ENCODE data around the gene FAM135A. TPM values are rescaled to one million over a fixed set of nuclear protein-coding genes. Genes with fewer than 3 reads are reported as not detected.

FAM135A gene
- total RNA-seq, 1 experiment from 2014 or later = 11.2 TPM

DNA sequence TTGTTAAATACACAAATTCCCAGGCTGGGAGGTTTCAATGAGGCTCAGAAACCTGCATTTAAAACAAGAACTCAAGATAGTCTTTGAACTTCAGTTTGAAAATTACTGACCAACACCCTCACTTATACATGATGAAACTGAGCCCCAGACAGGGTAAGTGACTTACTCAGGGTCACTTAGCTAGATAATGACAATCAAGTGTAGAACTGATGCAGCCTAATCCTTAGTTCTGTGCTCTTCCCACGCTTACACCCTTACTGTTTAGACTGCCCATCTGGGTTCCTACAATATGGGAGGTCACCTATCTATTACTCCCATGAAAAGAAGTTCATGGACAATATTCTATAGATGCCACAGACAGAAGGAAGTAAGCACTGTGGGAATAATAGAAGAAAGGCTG is 24.5 kb upstream of the FAM135A start:
- ChIA-PET CTCF (interaction anchor here (1.5 kb wide), 1 partner anchor 17 kb away, joined by 3 read pairs; no protein-coding TSS in a partner anchor), POLR2A (ENCODE audit: low non-redundant PET) (no interaction called here)
- no peaks in the 10 kb centered on the region for H3K9me3 ChIP-seq (ENCODE audit: low read depth, low read length, poor library complexity, severe bottlenecking)
- H3K4me3 ChIP-seq (ENCODE audit: low read depth, low read length, poor library complexity, severe bottlenecking) = no peak overlapping the region
- no peaks in the 10 kb centered on the region for H3K27me3 ChIP-seq (replicated peaks; ENCODE audit: insufficient read depth, low read depth, low read length, poor library complexity)
- no peaks in the 10 kb centered on the region for H3K36me3 ChIP-seq (ENCODE audit: insufficient read depth, low read length, poor library complexity, severe bottlenecking)
- DNase-seq (ENCODE audit: low spot score) = no peak
- TF ChIP-seq EZH2 (IDR thresholded peaks at IDR 0.05; ENCODE audit: borderline replicate concordance, low read depth, low read length, poor library complexity, severe bottlenecking) = no peak
- TF ChIP-seq, protein P1, sequence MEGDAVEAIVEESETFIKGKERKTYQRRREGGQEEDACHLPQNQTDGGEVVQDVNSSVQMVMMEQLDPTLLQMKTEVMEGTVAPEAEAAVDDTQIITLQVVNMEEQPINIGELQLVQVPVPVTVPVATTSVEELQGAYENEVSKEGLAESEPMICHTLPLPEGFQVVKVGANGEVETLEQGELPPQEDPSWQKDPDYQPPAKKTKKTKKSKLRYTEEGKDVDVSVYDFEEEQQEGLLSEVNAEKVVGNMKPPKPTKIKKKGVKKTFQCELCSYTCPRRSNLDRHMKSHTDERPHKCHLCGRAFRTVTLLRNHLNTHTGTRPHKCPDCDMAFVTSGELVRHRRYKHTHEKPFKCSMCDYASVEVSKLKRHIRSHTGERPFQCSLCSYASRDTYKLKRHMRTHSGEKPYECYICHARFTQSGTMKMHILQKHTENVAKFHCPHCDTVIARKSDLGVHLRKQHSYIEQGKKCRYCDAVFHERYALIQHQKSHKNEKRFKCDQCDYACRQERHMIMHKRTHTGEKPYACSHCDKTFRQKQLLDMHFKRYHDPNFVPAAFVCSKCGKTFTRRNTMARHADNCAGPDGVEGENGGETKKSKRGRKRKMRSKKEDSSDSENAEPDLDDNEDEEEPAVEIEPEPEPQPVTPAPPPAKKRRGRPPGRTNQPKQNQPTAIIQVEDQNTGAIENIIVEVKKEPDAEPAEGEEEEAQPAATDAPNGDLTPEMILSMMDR (conservative IDR thresholded peaks at IDR 0.05; ENCODE audit: low read depth, low read length) = no peak
- H3K27ac ChIP-seq (ENCODE audit: low read depth, low read length, poor library complexity, severe bottlenecking) = no peak overlapping the region
- intact Hi-C loops (cut with micrococcal nuclease; ENCODE audit: unreplicated experiment) = no loop called here
- H3K4me1 ChIP-seq (ENCODE audit: insufficient read depth, low read length, poor library complexity, severe bottlenecking) = no peaks in the 10 kb centered on the region
- BruUV-seq (replicated peaks) = no TSS peak

DNA sequence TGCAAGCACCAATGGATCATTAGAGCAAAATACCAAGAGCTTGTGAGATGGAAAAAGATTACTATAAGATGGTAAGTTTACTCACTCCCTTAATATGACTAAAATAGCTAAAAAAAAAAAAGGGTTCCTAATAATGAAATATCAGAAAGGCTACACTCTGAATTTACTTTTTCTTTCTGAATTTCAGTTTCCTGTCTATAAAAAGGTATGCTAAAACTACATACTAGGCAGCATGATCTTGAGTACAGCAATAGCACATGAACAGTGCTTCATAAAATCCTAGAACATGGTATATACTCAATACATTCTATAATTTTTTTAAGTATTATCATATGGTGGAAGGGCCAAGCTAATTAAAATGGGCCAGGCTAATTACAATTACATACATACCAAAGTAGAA is 24.0 kb upstream of the FAM135A start:
- intact Hi-C loops (cut with micrococcal nuclease; ENCODE audit: unreplicated experiment) = no loop called here
- POLR2A ChIA-PET (ENCODE audit: low non-redundant PET) = no interaction called here
- Histone ChIP-seq H3K9me3 (ENCODE audit: low read depth, low read length, poor library complexity, severe bottlenecking) (no peaks in the 10 kb centered on the region), H3K27ac (ENCODE audit: low read depth, low read length, poor library complexity, severe bottlenecking) (no peak overlapping the region), H3K27me3 (replicated peaks; ENCODE audit: insufficient read depth, low read depth, low read length, poor library complexity) (no peaks in the 10 kb centered on the region), H3K4me3 (ENCODE audit: low read depth, low read length, poor library complexity, severe bottlenecking) (no peak overlapping the region), H3K36me3 (ENCODE audit: insufficient read depth, low read length, poor library complexity, severe bottlenecking) (no peaks in the 10 kb centered on the region), H3K4me1 (ENCODE audit: insufficient read depth, low read length, poor library complexity, severe bottlenecking) (no peaks in the 10 kb centered on the region)
- CTCF ChIA-PET = interaction anchor here (1.5 kb wide), 1 partner anchor 18 kb away, joined by 3 read pairs; no protein-coding TSS in a partner anchor
- BruUV-seq (replicated peaks) = no TSS peak
- no peak for TF ChIP-seq EZH2 (IDR thresholded peaks at IDR 0.05; ENCODE audit: borderline replicate concordance, low read depth, low read length, poor library complexity, severe bottlenecking)
- TF ChIP-seq, protein P1 (conservative IDR thresholded peaks at IDR 0.05; ENCODE audit: low read depth, low read length) = no peak
- no peak for DNase-seq (ENCODE audit: low spot score)

DNA sequence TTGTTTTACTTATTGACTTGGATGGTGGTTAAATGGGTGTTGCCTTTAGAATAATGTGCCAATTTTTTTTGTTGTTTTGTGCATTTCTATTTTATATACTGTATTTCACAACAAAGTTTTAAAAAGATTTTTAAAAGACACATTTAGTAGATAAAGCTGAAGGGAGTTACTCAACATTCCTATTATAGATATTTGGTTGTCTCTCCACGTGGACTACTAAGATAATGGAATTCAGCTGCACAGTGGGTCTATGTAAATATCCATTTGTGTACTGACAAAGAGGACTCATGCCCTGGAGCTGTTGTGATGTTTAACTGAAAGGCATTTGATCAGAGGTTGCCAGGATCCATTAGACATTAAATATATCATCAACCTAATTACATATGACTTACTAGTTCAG is 23.2 kb upstream of the FAM135A start:
- TF ChIP-seq, protein P1 (conservative IDR thresholded peaks at IDR 0.05; ENCODE audit: low read depth, low read length) = no peak
- TF ChIP-seq EZH2 (IDR thresholded peaks at IDR 0.05; ENCODE audit: borderline replicate concordance, low read depth, low read length, poor library complexity, severe bottlenecking) = no peak

More for the DNA sequence above, 23.2 kb upstream of the FAM135A start:
- no peaks in the 10 kb centered on the region for H3K27me3 ChIP-seq (replicated peaks; ENCODE audit: insufficient read depth, low read depth, low read length, poor library complexity)
- ChIA-PET CTCF (no interaction called here), POLR2A (ENCODE audit: low non-redundant PET) (no interaction called here)
- H3K9me3 ChIP-seq (ENCODE audit: low read depth, low read length, poor library complexity, severe bottlenecking) = no peaks in the 10 kb centered on the region
- H3K4me3 ChIP-seq (ENCODE audit: low read depth, low read length, poor library complexity, severe bottlenecking) = no peak overlapping the region
- no peaks in the 10 kb centered on the region for H3K4me1 ChIP-seq (ENCODE audit: insufficient read depth, low read length, poor library complexity, severe bottlenecking)
- intact Hi-C loops (cut with micrococcal nuclease; ENCODE audit: unreplicated experiment) = no loop called here
- DNase-seq (ENCODE audit: low spot score) = no peak
- H3K36me3 ChIP-seq (ENCODE audit: insufficient read depth, low read length, poor library complexity, severe bottlenecking) = no peaks in the 10 kb centered on the region
- no peak overlapping the region for H3K27ac ChIP-seq (ENCODE audit: low read depth, low read length, poor library complexity, severe bottlenecking)
- no TSS peak for BruUV-seq (replicated peaks)
